Measurements from ENCODE around the gene MANBA.
"Not testable (repeated sequence)": the region's sequence is repeated elsewhere in the genome, so short reads cannot be mapped to it uniquely, and the experiment has no call there.

DNA sequence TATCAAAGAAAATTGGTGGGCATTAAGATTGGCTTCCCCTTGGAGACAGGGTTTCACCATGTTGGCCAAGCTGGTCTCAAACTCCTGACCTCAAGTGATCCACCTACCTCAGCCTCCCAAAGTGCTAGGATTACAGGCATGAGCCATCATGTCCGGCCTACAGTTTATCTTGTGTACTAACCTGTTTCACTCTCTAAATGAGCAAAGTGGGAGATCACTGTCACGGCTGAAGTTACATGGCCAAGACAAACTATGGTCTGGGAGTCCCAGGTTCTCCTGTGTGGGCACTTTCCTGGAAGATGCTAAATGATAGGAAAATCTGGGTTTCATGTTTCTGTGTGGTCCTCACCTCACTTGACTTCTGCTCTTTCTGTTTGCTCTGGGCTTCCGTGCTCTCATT is 33.8 kb downstream of the MANBA start:
- TF ChIP-seq, protein P1, sequence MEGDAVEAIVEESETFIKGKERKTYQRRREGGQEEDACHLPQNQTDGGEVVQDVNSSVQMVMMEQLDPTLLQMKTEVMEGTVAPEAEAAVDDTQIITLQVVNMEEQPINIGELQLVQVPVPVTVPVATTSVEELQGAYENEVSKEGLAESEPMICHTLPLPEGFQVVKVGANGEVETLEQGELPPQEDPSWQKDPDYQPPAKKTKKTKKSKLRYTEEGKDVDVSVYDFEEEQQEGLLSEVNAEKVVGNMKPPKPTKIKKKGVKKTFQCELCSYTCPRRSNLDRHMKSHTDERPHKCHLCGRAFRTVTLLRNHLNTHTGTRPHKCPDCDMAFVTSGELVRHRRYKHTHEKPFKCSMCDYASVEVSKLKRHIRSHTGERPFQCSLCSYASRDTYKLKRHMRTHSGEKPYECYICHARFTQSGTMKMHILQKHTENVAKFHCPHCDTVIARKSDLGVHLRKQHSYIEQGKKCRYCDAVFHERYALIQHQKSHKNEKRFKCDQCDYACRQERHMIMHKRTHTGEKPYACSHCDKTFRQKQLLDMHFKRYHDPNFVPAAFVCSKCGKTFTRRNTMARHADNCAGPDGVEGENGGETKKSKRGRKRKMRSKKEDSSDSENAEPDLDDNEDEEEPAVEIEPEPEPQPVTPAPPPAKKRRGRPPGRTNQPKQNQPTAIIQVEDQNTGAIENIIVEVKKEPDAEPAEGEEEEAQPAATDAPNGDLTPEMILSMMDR (conservative IDR thresholded peaks at IDR 0.05; ENCODE audit: low read length): not testable (repeated sequence)
- TF ChIP-seq EZH2phosphoT487 (IDR thresholded peaks at IDR 0.05; ENCODE audit: borderline replicate concordance): not testable (repeated sequence)

Measured in Loucy (cell line).